HFFc6 (cell line): ENCODE data around the gene CDH23. TPM values are rescaled to one million over a fixed set of nuclear protein-coding genes. Genes with fewer than 3 reads are reported as not detected.

Experiments
- DNase-seq: peaks from one replicate; pipeline ENCODE4 v3.0.0-alpha.2; 2018
- H3K27ac Mint-ChIP-seq: 2 replicates; pipeline ENCODE4 v1.8.0; 2020; ENCODE audit warnings: mild to moderate bottlenecking, mixed read lengths
- H3K27me3 Mint-ChIP-seq: 2 replicates; pipeline ENCODE4 v1.8.0; 2021; ENCODE audit warnings: mild to moderate bottlenecking, moderate library complexity, mixed read lengths; ENCODE audit not compliant: insufficient read depth
- H3K36me3 Mint-ChIP-seq: 2 replicates; pipeline ENCODE4 v1.8.0; 2021; ENCODE audit warnings: low read depth, mixed read lengths
- H3K4me1 Mint-ChIP-seq: 2 replicates; pipeline ENCODE4 v1.8.0; 2020; ENCODE audit warnings: low read depth, mixed read lengths
- H3K4me3 Mint-ChIP-seq: 2 replicates; pipeline ENCODE4 v1.8.0; 2020; ENCODE audit warnings: mild to moderate bottlenecking, moderate library complexity, mixed read lengths
- H3K9me3 Mint-ChIP-seq: 2 replicates; pipeline ENCODE4 v1.8.0; 2020; ENCODE audit warnings: mild to moderate bottlenecking, mixed read lengths
- CTCF ChIP-seq: fragments of 200-600 bp; sonication (generic); IDR thresholded peaks from 2 replicates; pipeline ENCODE4 v1.5.0; 2021; ENCODE audit warnings: antibody characterized with exemption, mild to moderate bottlenecking
- total RNA-seq, 6 experiments: library from RNA; stranded (reverse); fragmentation: NEBNext Ultra II Directional; extraction: Animal tissue kit (Norgen Biotek cat#: 25700); gene quantifications; 2 replicates in 1 of 6; 3 replicates in 5 of 6; pipeline ENCODE4 v1.2.3, GENCODE V29; 2021

CDH23 gene
- total RNA-seq, 6 experiments from 2014 or later, result 0.02 to 0.11 (median 0.04) TPM; not detected in 2

GRCh38 chr10:71683301-71683700, 286.6 kb downstream of the CDH23 start:
- TF ChIP-seq CTCF, result no peak
- Mint-ChIP-seq H3K4me3 (no peak overlapping the region), H3K4me1 (no peaks in the 10 kb centered on the region), H3K9me3 (peaks cover 6% of the 10 kb centered on the region), H3K27ac (no peak overlapping the region), H3K27me3 (peaks cover 59% of the 10 kb centered on the region), H3K36me3 (peaks cover 4% of the 10 kb centered on the region; the same call in 1 of the 2 replicates)
- no peak for DNase-seq

GRCh38 chr10:71684356-71685173, 287.8 kb downstream of the CDH23 start:
- no peak overlapping the region for H3K27ac Mint-ChIP-seq

GRCh38 chr10:71685554-71686232, 289.0 kb downstream of the CDH23 start:
- Mint-ChIP-seq H3K9me3 (peaks cover 12% of the 10 kb centered on the region), H3K4me1 (no peaks in the 10 kb centered on the region), H3K27me3 (peaks cover 44% of the 10 kb centered on the region), H3K4me3 (no peak overlapping the region), H3K27ac (no peak overlapping the region; the same call in 1 of the 2 replicates), H3K36me3 (peaks cover 6% of the 10 kb centered on the region; the same call in 1 of the 2 replicates)
- TF ChIP-seq CTCF, result no peak
- DNase-seq, result no peak

More at GRCh38 chr10:71684356-71685173, 287.8 kb downstream of the CDH23 start:
- Mint-ChIP-seq H3K27me3 (peaks cover 53% of the 10 kb centered on the region), H3K9me3 (peaks cover 12% of the 10 kb centered on the region), H3K4me1 (no peaks in the 10 kb centered on the region), H3K4me3 (no peak overlapping the region), H3K36me3 (peaks cover 6% of the 10 kb centered on the region; the same call in 1 of the 2 replicates)
- no peak for TF ChIP-seq CTCF
- no peak for DNase-seq

- H3K9me3 Mint-ChIP-seq, result peaks cover 12% of the 10 kb centered on the region
- H3K27me3 Mint-ChIP-seq, result peaks cover 31% of the 10 kb centered on the region
- no peak for DNase-seq
- H3K36me3 Mint-ChIP-seq, result peaks cover 6% of the 10 kb centered on the region; the same call in 1 of the 2 replicates
- H3K27ac Mint-ChIP-seq, result no peak overlapping the region
- no peaks in the 10 kb centered on the region for H3K4me1 Mint-ChIP-seq
- no peak for TF ChIP-seq CTCF
- H3K4me3 Mint-ChIP-seq, result no peak overlapping the region
These were observed 290.4 kb downstream of the CDH23 start for GRCh38 chr10:71687077-71687476.

- H3K9me3 Mint-ChIP-seq, result peaks cover 12% of the 10 kb centered on the region
- H3K27me3 Mint-ChIP-seq, result peaks cover 31% of the 10 kb centered on the region
- H3K4me3 Mint-ChIP-seq, result no peak overlapping the region
- H3K27ac Mint-ChIP-seq, result no peak overlapping the region
- no peak for DNase-seq
- peaks cover 6% of the 10 kb centered on the region; the same call in 1 of the 2 replicates for H3K36me3 Mint-ChIP-seq
- TF ChIP-seq CTCF, result no peak
- H3K4me1 Mint-ChIP-seq, result no peaks in the 10 kb centered on the region
These were observed 290.8 kb downstream of the CDH23 start for GRCh38 chr10:71687480-71687879.
